Mucosa of descending colon (tissue), 3 donors: ENCODE measurements around the gene OR9Q2. TPM values are rescaled to one million over a fixed set of nuclear protein-coding genes. Genes with fewer than 3 reads are reported as not detected.

Source experiments
- ATAC-seq: fragments of 200-7000 bp; cut with Tn5 transposase; one replicate; pipeline ENCODE4 v1.9.1; 2020; ENCODE audit warnings: mild to moderate bottlenecking, moderate library complexity
- DNase-seq, 3 donors: peaks; one replicate each; pipeline ENCODE4 v3.0.0-alpha.2; 2020
- H3K36me3 ChIP-seq: fragments of 200-600 bp; one replicate; pipeline ENCODE4 v1.8.0; 2021; ENCODE audit warnings: low read depth, mild to moderate bottlenecking
- H3K4me1 ChIP-seq: fragments of 200-600 bp; one replicate; pipeline ENCODE4 v1.8.0; 2021; ENCODE audit warnings: low read depth, mild to moderate bottlenecking
- H3K4me3 ChIP-seq: fragments of 200-600 bp; one replicate; pipeline ENCODE4 v1.8.0; 2021; ENCODE audit warnings: mild to moderate bottlenecking
- H3K9me3 ChIP-seq: fragments of 200-600 bp; one replicate; pipeline ENCODE4 v1.8.0; 2021; ENCODE audit warnings: mild to moderate bottlenecking
- CTCF ChIP-seq: fragments of 200-600 bp; IDR thresholded peaks from one replicate; pipeline ENCODE4 v1.8.0; 2022; ENCODE audit warnings: antibody characterized with exemption, mild to moderate bottlenecking
- intact Hi-C, 2 donors: fragments of 100-400 bp; cut with DNase I in 1 of 2; cut with micrococcal nuclease in 1 of 2; formaldehyde crosslinking; loops; one replicate each; pipeline versions ENCODE4 v1.11.0 to v1.11.1; 2022; cut with DNase I, micrococcal nuclease
- long read RNA-seq, 2 donors: library from polyadenylated mRNA; unstranded; transcript quantifications; one replicate each; pipeline ENCODE4 v2.0.0, GENCODE V29; 2019 to 2021
- total RNA-seq, 3 donors: library from RNA; stranded (reverse); fragmentation: NEBNext Ultra II Directional in 2 of 3; extraction: Animal tissue kit (Norgen Biotek cat#: 25700) in 2 of 3; gene quantifications; one replicate each; pipeline versions ENCODE4 v1.2.1 to v1.2.4, GENCODE V29; 2021 to 2023
- donor health status: DM: no; HTN: no; CAD: no; lungs with moderate emphysema.
- donor health status: DM: no; HTN: no; CAD: no.
- donor health status: DM: no; HTN: yes; CAD: no.

Gene OR9Q2
- not detected for total RNA-seq
- long read RNA-seq, donor 1 = 0 reads
- long read RNA-seq, donor 2 = 0 reads

GRCh38 chr11:58188770-58189169 lies at the start of gene OR9Q2:
TSS of gene OR9Q2 (plus strand) at chr11:58189070. CDS start at chr11:58190491, 1,421 bp downstream.
- DNase-seq (no peak), ATAC-seq (no peak)
- Histone ChIP-seq H3K9me3 (no peaks in the 10 kb centered on the region), H3K4me3 (no peak within 1 kb of the TSS), H3K36me3 (no peaks in the 10 kb centered on the region), H3K4me1 (peaks cover 7% of the 10 kb centered on the region)
- no peak for TF ChIP-seq CTCF
- intact Hi-C loops = no loop called here

- TF ChIP-seq CTCF = no peak
- peak; percentile 35 for ATAC-seq
- intact Hi-C loops = no loop called here
Measured at GRCh38 chr11:58142761-58143160, 46.1 kb upstream of the OR9Q2 start.

GRCh38 chr11:58152781-58153180 lies 36.1 kb upstream of the OR9Q2 start:
- DNase-seq (no peak), ATAC-seq (no peak)
- Histone ChIP-seq H3K4me3 (no peak overlapping the region), H3K4me1 (no peaks in the 10 kb centered on the region), H3K9me3 (no peaks in the 10 kb centered on the region), H3K36me3 (no peaks in the 10 kb centered on the region)
- intact Hi-C loops = no loop called here
- TF ChIP-seq CTCF = no peak

More at GRCh38 chr11:58142761-58143160, 46.1 kb upstream of the OR9Q2 start:
- DNase-seq = no peak
- no peaks in the 10 kb centered on the region for H3K4me1 ChIP-seq
- H3K9me3 ChIP-seq = no peaks in the 10 kb centered on the region
- no peaks in the 10 kb centered on the region for H3K36me3 ChIP-seq
- no peak overlapping the region for H3K4me3 ChIP-seq

- no peak for TF ChIP-seq CTCF
- Histone ChIP-seq H3K36me3 (no peaks in the 10 kb centered on the region), H3K9me3 (no peaks in the 10 kb centered on the region), H3K4me3 (no peak overlapping the region), H3K4me1 (peaks cover 3% of the 10 kb centered on the region)
- DNase-seq (peak in 1 of 3 donors; percentile 51), ATAC-seq (peak; percentile 79)
- intact Hi-C loops = no loop called here
Measured at GRCh38 chr11:58164389-58164788, 24.5 kb upstream of the OR9Q2 start.

- intact Hi-C loops = no loop called here
- H3K4me3 ChIP-seq = no peak overlapping the region
- peaks cover 3% of the 10 kb centered on the region for H3K4me1 ChIP-seq
- no peaks in the 10 kb centered on the region for H3K36me3 ChIP-seq
- no peak for TF ChIP-seq CTCF
- DNase-seq (no peak), ATAC-seq (peak; percentile 5)
- H3K9me3 ChIP-seq = no peaks in the 10 kb centered on the region
Measured at GRCh38 chr11:58164990-58165389, 23.9 kb upstream of the OR9Q2 start.
